Measurements from ENCODE around the gene HDHD3.

Gene HDHD3

DNA sequence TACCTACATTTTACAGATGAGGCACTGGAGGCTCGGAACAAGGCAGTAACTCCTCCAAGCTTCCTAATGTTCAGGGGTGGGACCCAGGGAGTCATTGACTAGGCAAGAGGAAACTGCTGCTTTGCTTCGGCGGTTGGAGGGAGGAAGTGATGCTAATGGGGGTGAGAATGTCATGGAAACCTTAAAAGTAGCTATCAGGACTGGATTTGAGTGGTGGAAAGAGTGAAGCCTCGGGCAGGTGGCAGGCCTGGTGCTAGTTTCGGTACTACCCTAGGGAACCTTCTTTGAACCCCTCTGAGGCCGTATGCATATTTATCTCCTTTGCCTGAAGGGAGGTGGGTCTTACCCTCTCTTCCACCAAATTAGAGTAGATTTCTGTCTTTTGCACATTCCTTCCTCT is 25.8 kb downstream of the HDHD3 start:
- ATAC-seq, result no peak

DNA sequence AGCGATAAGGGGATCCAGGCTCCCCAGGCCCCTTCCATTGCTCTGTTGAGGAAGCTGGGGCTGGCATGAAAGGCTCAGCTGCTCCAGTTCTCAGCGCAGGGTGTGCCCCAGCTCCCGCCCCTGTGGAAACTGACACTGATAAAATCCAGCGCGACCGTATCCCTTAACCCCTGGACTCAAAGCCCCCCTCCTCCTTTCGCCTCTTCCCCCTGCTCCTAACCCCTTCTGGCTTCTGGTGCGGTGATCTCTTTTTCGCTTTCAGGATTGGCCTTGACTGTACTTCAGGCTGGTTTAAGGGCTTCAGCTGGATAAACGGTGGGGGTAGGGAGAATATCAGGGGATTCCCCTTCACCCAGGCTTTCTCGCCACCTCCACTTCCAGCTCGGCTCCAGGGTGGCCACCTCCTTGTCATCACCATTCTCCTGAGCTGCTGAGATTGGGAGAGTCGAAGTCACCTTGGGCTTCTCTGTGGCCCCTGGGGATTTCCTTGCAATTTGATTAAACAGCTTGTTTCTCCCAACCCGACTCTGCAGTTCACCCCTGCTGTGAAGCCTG is 26.6 kb downstream of the HDHD3 start:
- TF ChIP-seq ESRRG (CRISPR knock-in tag; IDR thresholded peaks at IDR 0.05), result no peak
- TF ChIP-seq ZFP30 (CRISPR knock-in tag; IDR thresholded peaks at IDR 0.05), result no peak
- no peak for TF ChIP-seq OSR1 (CRISPR knock-in tag; IDR thresholded peaks at IDR 0.05)
- TF ChIP-seq, protein P1, sequence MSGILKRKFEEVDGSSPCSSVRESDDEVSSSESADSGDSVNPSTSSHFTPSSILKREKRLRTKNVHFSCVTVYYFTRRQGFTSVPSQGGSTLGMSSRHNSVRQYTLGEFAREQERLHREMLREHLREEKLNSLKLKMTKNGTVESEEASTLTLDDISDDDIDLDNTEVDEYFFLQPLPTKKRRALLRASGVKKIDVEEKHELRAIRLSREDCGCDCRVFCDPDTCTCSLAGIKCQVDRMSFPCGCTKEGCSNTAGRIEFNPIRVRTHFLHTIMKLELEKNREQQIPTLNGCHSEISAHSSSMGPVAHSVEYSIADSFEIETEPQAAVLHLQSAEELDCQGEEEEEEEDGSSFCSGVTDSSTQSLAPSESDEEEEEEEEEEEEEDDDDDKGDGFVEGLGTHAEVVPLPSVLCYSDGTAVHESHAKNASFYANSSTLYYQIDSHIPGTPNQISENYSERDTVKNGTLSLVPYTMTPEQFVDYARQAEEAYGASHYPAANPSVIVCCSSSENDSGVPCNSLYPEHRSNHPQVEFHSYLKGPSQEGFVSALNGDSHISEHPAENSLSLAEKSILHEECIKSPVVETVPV (CRISPR knock-in tag; IDR thresholded peaks at IDR 0.05), result no peak
- no peak for TF ChIP-seq BACH2 (CRISPR knock-in tag; IDR thresholded peaks at IDR 0.05; ENCODE audit: borderline replicate concordance)
- no peak for TF ChIP-seq ZFP3 (CRISPR knock-in tag; IDR thresholded peaks at IDR 0.05)
- TF ChIP-seq RARB (CRISPR knock-in tag; IDR thresholded peaks at IDR 0.05), result no peak
- TF ChIP-seq TCF4 (CRISPR knock-in tag; IDR thresholded peaks at IDR 0.05; ENCODE audit: borderline replicate concordance), result no peak
- no peak for TF ChIP-seq GLIS3 (CRISPR knock-in tag; IDR thresholded peaks at IDR 0.05)
- no peak for TF ChIP-seq ZNF70 (CRISPR knock-in tag; IDR thresholded peaks at IDR 0.05)
- no peak for TF ChIP-seq TOX (CRISPR knock-in tag; IDR thresholded peaks at IDR 0.05; ENCODE audit: borderline replicate concordance)
- TF ChIP-seq, protein P2, sequence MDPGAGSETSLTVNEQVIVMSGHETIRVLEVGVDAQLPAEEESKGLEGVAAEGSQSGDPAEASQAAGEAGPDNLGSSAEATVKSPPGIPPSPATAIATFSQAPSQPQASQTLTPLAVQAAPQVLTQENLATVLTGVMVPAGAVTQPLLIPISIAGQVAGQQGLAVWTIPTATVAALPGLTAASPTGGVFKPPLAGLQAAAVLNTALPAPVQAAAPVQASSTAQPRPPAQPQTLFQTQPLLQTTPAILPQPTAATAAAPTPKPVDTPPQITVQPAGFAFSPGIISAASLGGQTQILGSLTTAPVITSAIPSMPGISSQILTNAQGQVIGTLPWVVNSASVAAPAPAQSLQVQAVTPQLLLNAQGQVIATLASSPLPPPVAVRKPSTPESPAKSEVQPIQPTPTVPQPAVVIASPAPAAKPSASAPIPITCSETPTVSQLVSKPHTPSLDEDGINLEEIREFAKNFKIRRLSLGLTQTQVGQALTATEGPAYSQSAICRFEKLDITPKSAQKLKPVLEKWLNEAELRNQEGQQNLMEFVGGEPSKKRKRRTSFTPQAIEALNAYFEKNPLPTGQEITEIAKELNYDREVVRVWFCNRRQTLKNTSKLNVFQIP (CRISPR knock-in tag; IDR thresholded peaks at IDR 0.05; ENCODE audit: borderline replicate concordance, low read depth), result no peak
- TF ChIP-seq, protein P3, sequence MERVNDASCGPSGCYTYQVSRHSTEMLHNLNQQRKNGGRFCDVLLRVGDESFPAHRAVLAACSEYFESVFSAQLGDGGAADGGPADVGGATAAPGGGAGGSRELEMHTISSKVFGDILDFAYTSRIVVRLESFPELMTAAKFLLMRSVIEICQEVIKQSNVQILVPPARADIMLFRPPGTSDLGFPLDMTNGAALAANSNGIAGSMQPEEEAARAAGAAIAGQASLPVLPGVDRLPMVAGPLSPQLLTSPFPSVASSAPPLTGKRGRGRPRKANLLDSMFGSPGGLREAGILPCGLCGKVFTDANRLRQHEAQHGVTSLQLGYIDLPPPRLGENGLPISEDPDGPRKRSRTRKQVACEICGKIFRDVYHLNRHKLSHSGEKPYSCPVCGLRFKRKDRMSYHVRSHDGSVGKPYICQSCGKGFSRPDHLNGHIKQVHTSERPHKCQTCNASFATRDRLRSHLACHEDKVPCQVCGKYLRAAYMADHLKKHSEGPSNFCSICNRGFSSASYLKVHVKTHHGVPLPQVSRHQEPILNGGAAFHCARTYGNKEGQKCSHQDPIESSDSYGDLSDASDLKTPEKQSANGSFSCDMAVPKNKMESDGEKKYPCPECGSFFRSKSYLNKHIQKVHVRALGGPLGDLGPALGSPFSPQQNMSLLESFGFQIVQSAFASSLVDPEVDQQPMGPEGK (CRISPR knock-in tag; IDR thresholded peaks at IDR 0.05; ENCODE audit: borderline replicate concordance), result no peak
- no peak for TF ChIP-seq ARNTL (CRISPR knock-in tag; IDR thresholded peaks at IDR 0.05; ENCODE audit: borderline replicate concordance, low read depth)
- no peak for TF ChIP-seq SNAI2 (CRISPR knock-in tag; IDR thresholded peaks at IDR 0.05)
- no peak for TF ChIP-seq ZNF565 (CRISPR knock-in tag; conservative IDR thresholded peaks at IDR 0.05; ENCODE audit: low read depth)
- TF ChIP-seq CSDC2 (CRISPR knock-in tag; IDR thresholded peaks at IDR 0.05), result no peak
- TF ChIP-seq, protein P4, sequence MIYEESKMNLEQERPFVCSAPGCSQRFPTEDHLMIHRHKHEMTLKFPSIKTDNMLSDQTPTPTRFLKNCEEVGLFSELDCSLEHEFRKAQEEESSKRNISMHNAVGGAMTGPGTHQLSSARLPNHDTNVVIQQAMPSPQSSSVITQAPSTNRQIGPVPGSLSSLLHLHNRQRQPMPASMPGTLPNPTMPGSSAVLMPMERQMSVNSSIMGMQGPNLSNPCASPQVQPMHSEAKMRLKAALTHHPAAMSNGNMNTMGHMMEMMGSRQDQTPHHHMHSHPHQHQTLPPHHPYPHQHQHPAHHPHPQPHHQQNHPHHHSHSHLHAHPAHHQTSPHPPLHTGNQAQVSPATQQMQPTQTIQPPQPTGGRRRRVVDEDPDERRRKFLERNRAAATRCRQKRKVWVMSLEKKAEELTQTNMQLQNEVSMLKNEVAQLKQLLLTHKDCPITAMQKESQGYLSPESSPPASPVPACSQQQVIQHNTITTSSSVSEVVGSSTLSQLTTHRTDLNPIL (CRISPR knock-in tag; IDR thresholded peaks at IDR 0.05; ENCODE audit: low read depth), result no peak
- TF ChIP-seq PPARA (CRISPR knock-in tag; IDR thresholded peaks at IDR 0.05; ENCODE audit: borderline replicate concordance), result no peak
- no peak for TF ChIP-seq ISL1 (CRISPR knock-in tag; IDR thresholded peaks at IDR 0.05)
- no peak for ATAC-seq

More for the DNA sequence above, 25.8 kb downstream of the HDHD3 start:
- TF ChIP-seq GLIS3 (CRISPR knock-in tag; IDR thresholded peaks at IDR 0.05) (no peak), CSDC2 (CRISPR knock-in tag; IDR thresholded peaks at IDR 0.05) (no peak), ZNF8 (CRISPR knock-in tag; IDR thresholded peaks at IDR 0.05) (no peak), ZNF70 (CRISPR knock-in tag; IDR thresholded peaks at IDR 0.05) (no peak), SNAI2 (CRISPR knock-in tag; IDR thresholded peaks at IDR 0.05) (no peak), ISL1 (CRISPR knock-in tag; IDR thresholded peaks at IDR 0.05) (no peak)
- TF ChIP-seq, protein P1 (CRISPR knock-in tag; IDR thresholded peaks at IDR 0.05), result no peak
- TF ChIP-seq, protein P2 (CRISPR knock-in tag; IDR thresholded peaks at IDR 0.05; ENCODE audit: borderline replicate concordance, low read depth), result no peak
- TF ChIP-seq, protein P4 (CRISPR knock-in tag; IDR thresholded peaks at IDR 0.05; ENCODE audit: low read depth), result no peak
